GM12872 (cell line): ENCODE results near the gene CSF2.

Experiments used
- CTCF ChIP-seq: IDR thresholded peaks from 3 replicates; pipeline ENCODE4 v1.5.1; 2011; ENCODE audit warnings: low read depth, mild to moderate bottlenecking, low read length, moderate library complexity; ENCODE audit not compliant: insufficient read depth

The CSF2 gene

DNA sequence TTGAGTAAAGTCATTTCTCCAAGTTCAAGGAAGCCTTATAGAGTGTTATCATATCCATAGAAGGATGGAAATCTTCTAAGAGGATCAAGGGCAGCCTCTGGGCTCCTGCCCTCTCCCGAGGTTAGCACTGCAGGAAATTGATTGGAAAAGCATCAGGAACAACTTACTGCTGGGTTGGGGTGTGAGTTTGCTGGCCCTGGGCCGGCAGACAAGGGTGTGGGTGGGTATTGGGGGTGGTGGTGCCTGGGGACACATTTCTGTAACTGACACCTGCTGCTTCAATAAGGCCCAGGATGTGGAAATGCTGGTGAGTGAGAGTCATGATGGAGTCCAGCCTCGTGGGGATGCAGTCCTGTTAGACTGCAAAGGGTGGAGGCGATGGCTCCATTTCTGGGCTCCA is 5.5 kb downstream of the CSF2 start:
- TF ChIP-seq CTCF = no peak

GRCh38 chr5:132079619-132080018 is 6.0 kb downstream of the CSF2 start:
- TF ChIP-seq CTCF = no peak

- TF ChIP-seq CTCF = no peak
Measured at GRCh38 chr5:132080595-132080994, 7.0 kb downstream of the CSF2 start.

- TF ChIP-seq CTCF = no peak
Measured at GRCh38 chr5:132081458-132081857, 7.9 kb downstream of the CSF2 start.

DNA sequence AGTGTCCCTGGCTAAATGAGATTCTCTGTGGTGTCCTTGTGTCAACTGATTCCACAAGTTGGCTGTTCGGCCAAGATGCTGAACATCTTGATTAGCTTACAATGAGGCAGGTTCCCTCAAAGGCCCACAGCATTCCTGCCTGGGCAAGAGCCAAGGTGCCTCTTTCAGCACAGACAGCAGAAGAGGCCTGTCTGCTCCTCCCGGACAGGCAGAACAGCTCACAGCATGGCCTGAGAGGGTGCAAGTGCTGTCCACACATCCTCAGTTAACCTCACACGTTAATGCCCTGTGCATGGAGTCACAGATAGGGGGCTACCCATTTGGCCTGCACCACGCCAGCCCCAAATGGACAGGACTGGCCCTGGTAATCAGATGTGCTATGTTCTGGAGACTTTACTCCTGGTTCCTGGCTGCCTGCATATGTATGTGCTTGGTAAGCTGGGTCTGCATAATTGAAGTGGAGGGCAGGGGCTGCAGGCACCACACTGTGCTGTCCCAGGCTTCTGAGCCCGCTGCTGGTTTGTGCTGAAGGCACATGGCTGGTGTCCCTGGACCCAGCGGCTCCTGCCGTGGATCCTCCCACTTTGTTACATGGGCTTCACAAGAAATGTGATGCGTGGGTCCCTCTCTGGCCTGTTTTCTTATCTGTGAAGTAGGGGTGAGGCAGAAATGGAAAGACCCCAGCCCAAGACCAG is 8.9 kb downstream of the CSF2 start:
- no peak for TF ChIP-seq CTCF

- TF ChIP-seq CTCF = no peak
Measured at GRCh38 chr5:132083071-132083678, 9.6 kb downstream of the CSF2 start.

GRCh38 chr5:132085686-132086085 is 12.1 kb downstream of the CSF2 start:
- no peak for TF ChIP-seq CTCF
